ENCODE measurements around the gene DMRTB1.
A peak's percentile ranks its signal among the peaks of the same experiment; 100 is the strongest.

DMRTB1 gene

GRCh38 chr1:53473463-53473862 lies 14.3 kb downstream of the DMRTB1 start:
- Histone ChIP-seq H4K20me1 (ENCODE audit: insufficient read depth, low read length) (no peaks in the 10 kb centered on the region), H3K27me3 (ENCODE audit: low read depth, low read length) (0 out of 2 replicates have a peak, but pooled peaks cover 4% of the 10 kb centered on the region), H3K4me1 (ENCODE audit: low read length) (no peaks in the 10 kb centered on the region), H3K79me2 (ENCODE audit: low read length) (no peaks in the 10 kb centered on the region), H3K9ac (ENCODE audit: low read length) (no peak overlapping the region), H3K27ac (ENCODE audit: low read length) (no peak overlapping the region), H3K4me3 (ENCODE audit: low read length) (no peak overlapping the region), H3K36me3 (replicated peaks; ENCODE audit: low read depth, low read length) (no peaks in the 10 kb centered on the region), H2AFZ (ENCODE audit: low read depth, low read length) (no peak overlapping the region), H3K4me2 (ENCODE audit: low read length) (no peak overlapping the region), H3K9me3 (ENCODE audit: insufficient read depth, low read length) (no peaks in the 10 kb centered on the region)
- no peak for TF ChIP-seq EZH2phosphoT487 (IDR thresholded peaks at IDR 0.05; ENCODE audit: low read depth)
- TF ChIP-seq, protein P1, sequence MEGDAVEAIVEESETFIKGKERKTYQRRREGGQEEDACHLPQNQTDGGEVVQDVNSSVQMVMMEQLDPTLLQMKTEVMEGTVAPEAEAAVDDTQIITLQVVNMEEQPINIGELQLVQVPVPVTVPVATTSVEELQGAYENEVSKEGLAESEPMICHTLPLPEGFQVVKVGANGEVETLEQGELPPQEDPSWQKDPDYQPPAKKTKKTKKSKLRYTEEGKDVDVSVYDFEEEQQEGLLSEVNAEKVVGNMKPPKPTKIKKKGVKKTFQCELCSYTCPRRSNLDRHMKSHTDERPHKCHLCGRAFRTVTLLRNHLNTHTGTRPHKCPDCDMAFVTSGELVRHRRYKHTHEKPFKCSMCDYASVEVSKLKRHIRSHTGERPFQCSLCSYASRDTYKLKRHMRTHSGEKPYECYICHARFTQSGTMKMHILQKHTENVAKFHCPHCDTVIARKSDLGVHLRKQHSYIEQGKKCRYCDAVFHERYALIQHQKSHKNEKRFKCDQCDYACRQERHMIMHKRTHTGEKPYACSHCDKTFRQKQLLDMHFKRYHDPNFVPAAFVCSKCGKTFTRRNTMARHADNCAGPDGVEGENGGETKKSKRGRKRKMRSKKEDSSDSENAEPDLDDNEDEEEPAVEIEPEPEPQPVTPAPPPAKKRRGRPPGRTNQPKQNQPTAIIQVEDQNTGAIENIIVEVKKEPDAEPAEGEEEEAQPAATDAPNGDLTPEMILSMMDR (IDR thresholded peaks at IDR 0.05; ENCODE audit: low read depth, low read length) = peak; percentile 37; the same call in 1 of the 2 replicates

- Histone ChIP-seq H3K4me2 (ENCODE audit: low read length) (no peak overlapping the region), H3K27me3 (ENCODE audit: low read depth, low read length) (0 out of 2 replicates have a peak, but pooled peaks cover 4% of the 10 kb centered on the region), H3K4me1 (ENCODE audit: low read length) (no peaks in the 10 kb centered on the region), H3K79me2 (ENCODE audit: low read length) (no peaks in the 10 kb centered on the region), H3K9ac (ENCODE audit: low read length) (no peak overlapping the region), H3K9me3 (ENCODE audit: insufficient read depth, low read length) (no peaks in the 10 kb centered on the region), H3K27ac (ENCODE audit: low read length) (no peak overlapping the region), H2AFZ (ENCODE audit: low read depth, low read length) (no peak overlapping the region), H4K20me1 (ENCODE audit: insufficient read depth, low read length) (no peaks in the 10 kb centered on the region), H3K4me3 (ENCODE audit: low read length) (no peak overlapping the region), H3K36me3 (replicated peaks; ENCODE audit: low read depth, low read length) (no peaks in the 10 kb centered on the region)
- TF ChIP-seq EZH2phosphoT487 (IDR thresholded peaks at IDR 0.05; ENCODE audit: low read depth) = no peak
- TF ChIP-seq, protein P1 (IDR thresholded peaks at IDR 0.05; ENCODE audit: low read depth, low read length) = no peak
Measured at GRCh38 chr1:53475664-53476063, 16.5 kb downstream of the DMRTB1 start.

DNA sequence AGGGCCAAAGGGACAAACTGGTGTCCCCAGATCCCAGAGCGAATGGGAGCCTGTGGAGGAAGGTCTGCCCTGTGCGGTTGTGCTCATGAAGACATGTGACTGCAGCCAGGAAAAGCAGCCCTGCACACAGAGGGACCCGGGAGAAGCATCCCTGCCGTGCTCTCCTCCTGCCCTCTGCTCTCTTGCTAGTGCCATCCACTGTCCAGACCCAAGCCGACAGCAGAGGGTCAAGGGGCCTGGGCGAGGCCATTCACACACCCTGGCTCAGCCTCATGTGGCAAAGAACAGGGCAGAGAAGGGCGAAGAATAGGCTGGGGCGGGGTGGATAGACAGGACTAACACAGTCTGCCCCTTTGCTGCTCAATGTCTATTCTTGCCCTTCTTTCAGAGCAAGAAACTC lies 17.4 kb downstream of the DMRTB1 start:
- Histone ChIP-seq H3K9me3 (ENCODE audit: insufficient read depth, low read length) (no peaks in the 10 kb centered on the region), H3K36me3 (replicated peaks; ENCODE audit: low read depth, low read length) (no peaks in the 10 kb centered on the region), H3K79me2 (ENCODE audit: low read length) (no peaks in the 10 kb centered on the region), H3K27ac (ENCODE audit: low read length) (no peak overlapping the region), H3K9ac (ENCODE audit: low read length) (no peak overlapping the region), H3K4me3 (ENCODE audit: low read length) (no peak overlapping the region), H2AFZ (ENCODE audit: low read depth, low read length) (no peak overlapping the region), H3K4me2 (ENCODE audit: low read length) (no peak overlapping the region), H4K20me1 (ENCODE audit: insufficient read depth, low read length) (no peaks in the 10 kb centered on the region), H3K4me1 (ENCODE audit: low read length) (no peaks in the 10 kb centered on the region), H3K27me3 (ENCODE audit: low read depth, low read length) (0 out of 2 replicates have a peak, but pooled peaks cover 4% of the 10 kb centered on the region)
- TF ChIP-seq, protein P1 (IDR thresholded peaks at IDR 0.05; ENCODE audit: low read depth, low read length) = no peak
- TF ChIP-seq EZH2phosphoT487 (IDR thresholded peaks at IDR 0.05; ENCODE audit: low read depth) = no peak

- Histone ChIP-seq H4K20me1 (ENCODE audit: insufficient read depth, low read length) (no peaks in the 10 kb centered on the region), H3K9ac (ENCODE audit: low read length) (no peak overlapping the region), H2AFZ (ENCODE audit: low read depth, low read length) (no peak overlapping the region), H3K36me3 (replicated peaks; ENCODE audit: low read depth, low read length) (no peaks in the 10 kb centered on the region), H3K4me1 (ENCODE audit: low read length) (no peaks in the 10 kb centered on the region), H3K79me2 (ENCODE audit: low read length) (no peaks in the 10 kb centered on the region), H3K9me3 (ENCODE audit: insufficient read depth, low read length) (no peaks in the 10 kb centered on the region), H3K4me2 (ENCODE audit: low read length) (no peak overlapping the region), H3K27me3 (ENCODE audit: low read depth, low read length) (0 out of 2 replicates have a peak, but pooled peaks cover 4% of the 10 kb centered on the region), H3K4me3 (ENCODE audit: low read length) (no peak overlapping the region), H3K27ac (ENCODE audit: low read length) (no peak overlapping the region)
- TF ChIP-seq, protein P1 (IDR thresholded peaks at IDR 0.05; ENCODE audit: low read depth, low read length) = no peak
- TF ChIP-seq EZH2phosphoT487 (IDR thresholded peaks at IDR 0.05; ENCODE audit: low read depth) = no peak
Measured at GRCh38 chr1:53477651-53478501, 18.7 kb downstream of the DMRTB1 start.
